GM21717 (cell line): ENCODE data around the gene DNAJC27.
A peak's percentile ranks its signal among the peaks of the same experiment; 100 is the strongest.
"Not testable (repeated sequence)": the region's sequence is repeated elsewhere in the genome, so short reads cannot be mapped to it uniquely, and the experiment has no call there.

ENCODE experiments used
- ATAC-seq: cut with Tn5 transposase; IDR thresholded peaks from one replicate; pipeline ENCODE4 v1.9.1; 2021; ENCODE audit warnings: mild to moderate bottlenecking, moderate library complexity; ENCODE audit not compliant: unreplicated experiment

The DNAJC27 gene

DNA sequence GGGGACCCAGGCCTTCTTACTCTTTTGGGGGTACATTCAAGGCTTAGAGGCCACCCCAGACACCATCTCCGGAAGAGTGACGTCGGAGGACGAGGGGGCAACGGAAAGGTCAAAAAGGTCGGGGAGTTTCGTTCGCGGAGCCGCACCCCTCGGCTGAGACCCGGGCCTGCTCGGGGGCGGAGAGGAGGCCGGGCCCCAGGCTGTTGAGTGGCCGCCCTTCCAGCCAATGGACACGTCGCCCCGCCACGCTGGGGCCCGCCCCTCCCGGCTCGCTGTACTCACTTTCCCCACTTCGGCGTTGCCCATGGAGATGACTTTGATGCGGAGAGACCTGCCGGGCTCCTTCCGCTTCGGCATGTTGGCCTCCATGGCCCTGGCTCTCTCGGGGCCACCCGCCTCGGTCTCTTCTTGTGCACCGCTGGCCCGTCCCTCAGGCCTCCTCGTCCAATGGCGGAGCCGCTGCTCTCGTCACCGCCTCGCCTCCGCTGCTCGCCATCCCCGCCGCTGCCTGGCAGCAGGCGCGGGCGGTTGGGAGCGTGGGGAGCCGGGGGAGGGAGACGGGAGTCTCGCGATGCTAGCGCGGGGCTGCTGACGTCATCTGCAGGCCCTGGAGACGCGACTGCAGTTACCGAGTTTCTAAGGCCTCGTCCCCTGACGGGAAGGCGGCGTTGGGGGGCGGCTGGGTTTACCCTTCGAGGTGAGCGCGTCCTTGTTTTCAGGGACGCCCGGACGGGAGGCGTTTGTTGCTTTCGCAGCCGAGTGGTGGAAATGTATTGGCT, at the start of gene DNAJC27:
Gene DNAJC27, minus strand, starts transcription at position 420 of the 779 bp plus-strand sequence. Its CDS starts 51 bp downstream, at position 369.
- ATAC-seq = peak; percentile 93

DNA sequence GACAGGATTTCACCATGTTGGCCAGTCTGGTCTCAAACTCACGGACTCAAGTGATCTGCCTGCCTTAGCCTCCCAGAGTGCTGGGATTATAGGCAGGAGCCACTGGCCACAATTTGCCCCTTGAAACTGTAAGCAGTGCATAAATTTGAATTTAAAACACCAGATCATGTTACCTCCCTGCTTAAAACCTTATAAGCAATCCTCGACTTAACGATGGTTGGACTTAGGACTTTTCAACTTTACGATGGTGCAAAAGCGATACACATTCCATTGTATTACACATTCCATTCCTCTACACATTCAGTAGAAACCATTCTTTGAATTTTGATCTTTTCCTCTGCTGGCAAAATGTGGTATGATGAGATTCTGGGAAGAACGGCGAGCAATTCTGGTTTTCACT, 46.9 kb upstream of the DNAJC27 start:
- no peak for ATAC-seq

DNA sequence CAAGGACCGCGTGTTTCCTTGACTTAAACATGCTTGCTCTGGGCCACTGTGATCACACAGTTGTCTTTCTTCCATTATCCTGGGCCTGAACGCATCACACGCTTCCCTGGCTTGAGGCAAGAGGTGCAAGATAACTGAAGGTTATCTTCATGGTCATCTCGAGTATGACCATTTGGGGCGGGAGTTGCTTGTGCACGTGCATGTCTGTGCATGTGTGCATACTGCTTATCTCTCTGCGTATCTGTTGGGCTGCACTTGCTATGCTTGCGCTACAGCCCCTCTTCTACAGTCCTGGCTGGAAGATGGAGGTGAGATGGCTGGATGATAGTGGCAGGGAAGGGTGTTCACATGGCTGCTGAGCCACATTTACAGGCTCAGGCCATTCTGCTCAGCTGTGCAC, 42.9 kb upstream of the DNAJC27 start:
- no peak for ATAC-seq

DNA sequence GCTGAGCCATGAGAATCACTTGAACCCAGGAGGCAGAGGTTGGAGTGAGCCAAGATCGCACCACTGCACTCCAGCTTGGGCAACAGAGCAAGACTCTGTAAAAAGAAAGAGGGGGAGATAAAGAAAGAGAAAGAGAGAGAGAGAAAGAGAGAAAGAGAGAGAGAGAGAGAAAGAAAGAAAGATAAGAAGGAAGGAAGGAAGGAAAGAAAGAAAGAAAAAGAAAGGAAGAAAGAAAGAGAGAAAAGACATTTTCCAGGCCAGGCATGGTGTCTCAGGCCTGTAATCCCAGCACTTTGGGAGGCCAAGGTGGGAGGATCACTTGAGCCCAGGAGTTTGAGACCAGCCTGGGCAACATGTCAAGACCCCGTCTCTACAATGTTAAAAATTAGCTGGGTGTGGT, 39.6 kb upstream of the DNAJC27 start:
- ATAC-seq = not testable (repeated sequence)

GRCh38 chr2:25009954-25010353, 38.2 kb upstream of the DNAJC27 start:
- no peak for ATAC-seq

DNA sequence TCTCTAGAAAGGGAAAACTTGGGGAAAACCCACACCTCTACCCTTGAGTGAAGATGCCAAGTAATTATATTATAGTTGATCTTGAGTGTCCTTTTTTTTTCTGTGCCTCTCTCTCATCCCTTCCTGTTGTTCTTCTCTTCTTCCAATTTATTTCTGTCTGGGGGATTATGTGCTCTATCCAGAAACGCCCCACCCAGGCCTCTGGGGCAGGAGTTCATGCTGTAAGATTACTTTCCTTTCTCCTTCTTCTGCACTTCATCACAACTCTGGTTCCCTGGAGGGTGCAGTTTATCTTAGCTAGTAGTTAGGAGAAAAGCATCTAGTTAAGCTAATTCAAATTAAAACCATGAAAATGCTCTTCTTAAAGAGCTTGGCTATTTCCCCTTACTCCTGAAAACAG, 30.3 kb upstream of the DNAJC27 start:
- no peak for ATAC-seq

DNA sequence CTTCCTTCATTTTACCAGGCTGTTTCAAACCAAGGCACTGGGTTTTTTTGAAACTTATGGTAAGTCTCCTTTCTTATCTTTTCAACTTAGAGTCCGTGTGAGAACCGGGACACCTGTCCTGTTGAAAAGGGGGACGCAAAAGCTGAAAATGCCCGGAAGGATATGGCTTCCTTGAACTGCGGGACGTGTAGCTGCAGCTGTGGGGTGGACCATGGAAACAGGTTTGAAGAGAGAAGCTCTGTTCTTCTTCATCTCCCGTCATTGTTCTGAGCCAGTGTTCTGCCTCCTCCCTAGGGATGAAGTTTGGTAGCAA, 29.5 kb upstream of the DNAJC27 start:
- no peak for ATAC-seq

- no peak for ATAC-seq
These were observed 29.0 kb upstream of the DNAJC27 start for GRCh38 chr2:25000503-25001324.

- ATAC-seq = no peak
These were observed 28.3 kb upstream of the DNAJC27 start for GRCh38 chr2:25000036-25000435.

DNA sequence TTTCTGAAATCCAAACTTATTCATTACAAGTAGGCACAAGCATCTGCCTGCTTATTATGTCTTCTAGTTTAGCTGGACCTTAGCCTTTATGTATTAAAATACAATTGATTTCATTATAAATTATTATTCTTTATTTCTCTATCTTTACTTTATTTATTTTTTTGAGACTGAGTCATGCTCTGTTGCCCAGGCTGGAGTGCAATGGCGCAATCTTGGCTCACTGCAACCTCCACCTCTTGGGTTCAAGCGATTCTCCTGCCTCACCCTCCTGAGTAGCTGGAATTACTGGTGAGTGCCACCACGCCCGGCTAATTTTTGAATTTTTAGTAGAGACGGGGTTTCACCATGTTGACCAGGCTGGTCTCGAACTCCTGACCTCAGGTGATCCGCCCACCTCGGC, 27.3 kb upstream of the DNAJC27 start:
- ATAC-seq = not testable (repeated sequence)

GRCh38 chr2:24994146-24994724, 22.5 kb upstream of the DNAJC27 start:
- no peak for ATAC-seq

DNA sequence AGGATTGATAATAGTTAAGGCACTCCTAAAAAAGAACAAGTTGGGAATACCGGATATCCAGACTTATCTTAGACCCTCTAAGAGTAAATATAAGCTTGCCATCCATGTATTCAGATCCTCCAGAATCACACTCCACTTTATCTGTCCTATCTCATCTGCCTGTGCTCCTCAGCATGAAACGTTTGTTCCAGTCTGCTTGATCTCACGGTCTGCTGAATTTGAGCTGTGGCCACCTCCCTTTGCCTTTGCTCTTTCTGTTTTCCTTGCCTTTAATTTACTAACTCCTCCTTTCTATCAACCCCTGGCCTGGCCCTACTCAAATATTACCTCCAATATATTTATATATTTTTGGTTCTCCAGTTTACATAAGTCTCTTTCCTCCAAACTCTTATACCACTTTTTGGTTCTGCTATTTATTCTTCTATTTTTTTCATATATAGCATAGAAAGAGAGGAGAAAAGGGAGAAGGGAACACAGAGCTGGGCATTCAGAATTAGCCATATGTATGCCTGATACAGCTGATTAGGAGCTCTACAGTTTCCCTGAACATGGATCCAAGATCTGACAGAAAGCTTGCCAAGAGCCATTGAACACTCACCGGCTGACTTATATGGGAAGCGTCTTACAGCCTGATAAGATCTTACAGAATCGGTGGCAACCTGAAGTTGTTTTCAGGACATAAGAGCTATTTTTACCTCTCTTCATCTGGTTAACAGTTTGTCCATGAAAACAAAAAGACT, 21.8 kb upstream of the DNAJC27 start:
- ATAC-seq = no peak

DNA sequence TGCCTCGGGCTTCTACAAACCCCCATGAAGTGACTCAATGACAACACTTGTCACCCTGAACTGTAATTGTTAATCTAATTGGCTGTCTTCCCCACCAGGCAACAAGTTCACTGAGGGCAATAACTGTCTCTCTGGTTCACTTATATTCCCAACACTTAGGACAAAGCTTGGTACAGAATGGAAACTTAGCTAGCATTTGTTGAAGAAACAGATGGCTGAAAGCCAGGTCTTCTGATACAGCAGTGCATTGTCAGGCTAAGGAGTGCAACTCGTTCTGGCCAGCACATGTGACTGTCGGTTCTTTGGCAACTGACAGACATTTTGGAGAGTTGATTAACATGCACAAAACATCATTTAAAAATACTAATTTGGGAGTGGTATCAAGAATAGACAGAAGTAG, 14.6 kb upstream of the DNAJC27 start:
- ATAC-seq = no peak

DNA sequence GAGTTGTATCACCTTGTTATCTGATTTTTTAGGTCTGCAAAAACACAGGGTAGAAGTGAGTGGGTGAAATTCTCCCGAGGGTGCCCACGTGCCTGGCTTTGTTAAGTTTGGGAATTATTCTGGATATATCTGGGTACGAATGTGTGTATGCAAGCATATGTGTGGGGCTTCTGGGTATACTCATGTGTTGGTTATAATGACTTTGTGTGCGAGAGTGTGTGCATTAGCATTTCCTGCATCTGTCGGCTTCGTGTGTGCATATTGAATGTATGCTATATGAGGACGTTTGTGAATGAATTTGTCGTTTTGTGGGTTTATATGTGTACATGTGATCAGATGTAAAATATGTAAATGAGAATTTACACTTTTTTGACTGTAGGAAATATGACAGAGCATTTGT, 13.8 kb upstream of the DNAJC27 start:
- ATAC-seq = no peak

DNA sequence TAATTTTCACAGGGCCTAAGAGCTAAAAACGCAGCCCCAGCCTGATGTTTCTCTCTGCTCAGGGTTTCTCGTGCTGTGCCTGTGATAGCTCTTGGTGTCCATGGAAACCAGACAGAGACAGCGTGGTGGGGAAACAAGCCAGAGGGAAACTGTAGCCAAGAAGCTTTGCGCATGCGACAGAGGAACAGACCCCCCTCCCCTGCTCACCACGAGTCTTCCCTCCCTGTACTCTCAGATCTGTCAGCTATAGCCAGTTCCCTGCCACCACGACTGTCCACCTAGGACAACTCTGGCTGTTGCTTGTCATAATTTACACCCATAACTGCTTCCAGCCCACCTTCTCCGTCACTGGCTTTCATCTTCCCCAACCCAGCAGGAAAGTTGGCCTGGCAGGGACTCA, 13.2 kb upstream of the DNAJC27 start:
- no peak for ATAC-seq

GRCh38 chr2:24981411-24982136, 9.8 kb upstream of the DNAJC27 start:
- no peak for ATAC-seq

DNA sequence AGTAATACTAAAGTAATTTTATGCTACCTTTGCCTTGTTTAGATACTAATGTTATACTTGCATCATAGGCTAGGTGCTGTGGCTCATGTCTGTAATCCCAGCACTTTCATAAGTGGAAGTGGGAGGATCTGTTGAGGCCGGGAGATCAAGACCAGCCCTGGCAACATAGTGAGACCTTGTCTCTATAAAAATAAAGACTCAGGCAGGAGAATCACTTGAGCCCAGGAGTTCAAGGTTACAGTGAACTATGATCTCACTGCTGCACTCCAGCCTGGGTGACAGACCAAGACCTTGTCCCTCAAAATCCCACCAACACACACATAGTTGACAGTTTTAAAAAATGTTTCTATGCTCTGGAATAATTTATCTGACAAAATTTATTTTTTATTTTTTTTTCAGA, 6.9 kb upstream of the DNAJC27 start:
- no peak for ATAC-seq

GRCh38 chr2:24977631-24978030, 5.9 kb upstream of the DNAJC27 start:
- no peak for ATAC-seq

- no peak for ATAC-seq
These were observed 2.1 kb upstream of the DNAJC27 start for GRCh38 chr2:24973812-24974211.

DNA sequence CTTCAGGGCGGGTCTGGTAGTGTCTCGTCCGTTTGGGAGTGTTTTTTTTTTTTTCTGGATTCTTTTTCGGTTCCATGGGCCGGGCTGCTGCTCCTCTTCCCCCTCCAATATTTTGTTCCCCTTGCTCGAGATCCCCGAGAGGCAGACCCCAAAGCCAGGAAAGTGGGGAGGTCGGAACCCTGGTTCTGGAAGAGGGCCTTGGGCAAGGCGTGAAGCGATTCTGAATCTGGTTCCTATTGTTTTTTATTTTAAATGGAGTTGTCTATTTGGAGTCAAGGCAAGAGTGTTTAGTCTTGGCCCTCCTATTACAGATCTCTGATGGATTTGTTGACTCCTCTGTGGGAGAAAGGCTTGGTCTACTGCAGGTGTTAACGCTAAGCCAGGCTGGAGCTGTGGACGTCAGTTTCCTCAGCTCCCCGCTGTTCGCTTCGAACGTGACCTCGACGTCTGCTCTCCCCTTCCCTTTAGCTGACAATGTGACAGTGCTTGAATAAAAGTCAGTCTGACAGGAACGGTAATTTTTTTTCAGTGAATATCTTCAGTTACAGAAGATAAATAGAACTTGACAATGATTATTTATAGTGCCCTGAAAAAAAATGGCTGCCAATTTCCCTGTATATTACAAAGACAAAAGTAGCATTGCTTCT, 683 bp upstream of the DNAJC27 start:
- no peak for ATAC-seq
